Endothelial cell of umbilical vein (primary cell): ENCODE measurements around the gene CDC42. TPM values are rescaled to one million over a fixed set of nuclear protein-coding genes. Genes with fewer than 3 reads are reported as not detected.

Source experiments
- BruUV-seq: library from RNA; stranded (reverse); fragments of 400-500 nt; replicated peaks from 2 replicates; lab custom pipeline; 2021; lab: Mats Ljungman, UMichigan
- CTCF ChIA-PET: fragments of 300-600, 350-600 bp; sonication (Branson Sonifier 250); formaldehyde crosslinking; loops from one replicate; lab custom pipeline; 2021; ENCODE audit warnings: antibody characterized with exemption, inconsistent platforms; lab: Charles Lee
- POLR2A ChIA-PET: fragments of 300-600, 350-600 bp; sonication (Branson Sonifier 250); formaldehyde crosslinking; loops from one replicate; lab custom pipeline; 2021; ENCODE audit warnings: antibody characterized with exemption, inconsistent platforms; lab: Charles Lee
- DNase-seq: peaks from one replicate; pipeline ENCODE4 v3.0.0-alpha.2; 2011; ENCODE audit warnings: low read depth, low spot score
- FAIRE-seq: peaks from 2 replicates; lab custom pipeline; 2011; peaks lifted over from hg19 to GRCh38; lab: Jason Lieb, UNC
- H2AFZ ChIP-seq: 2 replicates; pipeline ENCODE4 v1.6.0; 2012; ENCODE audit warnings: low read depth, low read length, control low read depth, inconsistent platforms
- H3K27ac ChIP-seq: 2 replicates; pipeline ENCODE4 v1.5.1; 2011; ENCODE audit warnings: low read depth, mild to moderate bottlenecking, control low read depth, low read length, moderate library complexity; ENCODE audit not compliant: insufficient read depth
- H3K27me3 ChIP-seq, 2 experiments: 2 replicates each; pipeline versions ENCODE4 v1.6.0 to v1.6.1; 2011; ENCODE audit warnings: low read length in 2 of 2, mixed read lengths in 1 of 2; ENCODE audit not compliant: control insufficient read depth in 2 of 2, insufficient read depth in 2 of 2
- H3K36me3 ChIP-seq, 2 experiments: 2 replicates in 1 of 2; 3 replicates in 1 of 2; pipeline ENCODE4 v1.5.1; 2011; ENCODE audit warnings: low read length in 2 of 2, mild to moderate bottlenecking in 1 of 2, moderate library complexity in 1 of 2; ENCODE audit not compliant: control insufficient read depth in 2 of 2, insufficient read depth in 2 of 2; ENCODE audit errors: extremely low read depth in 1 of 2
- H3K4me1 ChIP-seq: 3 replicates; pipeline ENCODE4 v1.5.1; 2011; ENCODE audit warnings: mild to moderate bottlenecking, low read length; ENCODE audit not compliant: control insufficient read depth, insufficient read depth; ENCODE audit errors: extremely low read depth
- H3K4me2 ChIP-seq: 2 replicates; pipeline ENCODE4 v1.6.1; 2011; ENCODE audit warnings: low read length, control low read depth, mixed read lengths; ENCODE audit not compliant: insufficient read depth
- H3K4me3 ChIP-seq, 3 experiments: fragments of 200-600 bp in 1 of 3; sonication (generic), shearing (Covaris generic) in 1 of 3; replicated peaks in 1 of 3; 2 replicates each; pipeline ENCODE4 v1.5.1; 2011 to 2016; ENCODE audit warnings: control low read depth in 3 of 3, low read length in 3 of 3, mild to moderate bottlenecking in 2 of 3, inconsistent platforms in 1 of 3, low read depth in 1 of 3, moderate library complexity in 1 of 3; ENCODE audit not compliant: insufficient read depth in 1 of 3
- H3K79me2 ChIP-seq: 2 replicates; pipeline ENCODE4 v1.6.0; 2012; ENCODE audit warnings: low read length, inconsistent platforms; ENCODE audit not compliant: control insufficient read depth, insufficient read depth
- H3K9ac ChIP-seq: replicated peaks from 2 replicates; pipeline ENCODE3; 2011; ENCODE audit warnings: low read length, control low read depth; ENCODE audit not compliant: insufficient read depth; ENCODE audit errors: extremely low read depth
- H3K9me1 ChIP-seq: replicated peaks from 3 replicates; pipeline ENCODE4 v1.6.0; 2011; ENCODE audit warnings: mild to moderate bottlenecking, low read length; ENCODE audit not compliant: control insufficient read depth, insufficient read depth; ENCODE audit errors: extremely low read depth
- H3K9me3 ChIP-seq: replicated peaks from 2 replicates; pipeline ENCODE4 v1.5.1; 2012; ENCODE audit warnings: low read length, inconsistent platforms; ENCODE audit not compliant: control insufficient read depth, insufficient read depth
- H4K20me1 ChIP-seq: replicated peaks from 2 replicates; pipeline ENCODE3; 2011; ENCODE audit warnings: mild to moderate bottlenecking, low read length; ENCODE audit not compliant: control insufficient read depth, insufficient read depth; ENCODE audit errors: extremely low read depth
- EZH2 ChIP-seq: IDR thresholded peaks from 2 replicates; pipeline ENCODE4 v1.6.1; 2012; ENCODE audit warnings: borderline replicate concordance, low read depth, mild to moderate bottlenecking, moderate library complexity, low read length, inconsistent platforms; ENCODE audit not compliant: severe bottlenecking
- GATA2 ChIP-seq: IDR thresholded peaks from 2 replicates; pipeline ENCODE4 v1.7.0; 2011; ENCODE audit warnings: low read depth, mild to moderate bottlenecking, moderate library complexity, mixed read lengths, low read length; ENCODE audit not compliant: insufficient read length, insufficient read depth
- POLR2A ChIP-seq: IDR thresholded peaks from 2 replicates; pipeline ENCODE4 v1.6.1; 2012; ENCODE audit warnings: low read depth, mild to moderate bottlenecking, control low read depth, low read length
- dilution Hi-C: fragments of 300-500 bp; cut with MboI; formaldehyde crosslinking; loops from one replicate; pipeline ENCODE4 v1.15.0; 2019; ENCODE audit warnings: low sequenced_read_pairs; ENCODE audit not compliant: extremely low pct_ligation_motif_present
- intact Hi-C: fragments of 100-400 bp; cut with micrococcal nuclease; formaldehyde crosslinking; loops from one replicate; pipeline ENCODE4 v1.10.0; 2022
- polyA plus RNA-seq, 4 experiments: library from polyadenylated mRNA; depleted of rRNA in 3 of 4; stranded (reverse) in 3 of 4; unstranded in 1 of 4; fragments of >200 nt; gene quantifications; 2 replicates each; pipeline versions ENCODE4 v1.2.1 to v1.2.3, GENCODE V29; 2011 to 2012; ENCODE audit warnings: missing spikeins in 1 of 4
- total RNA-seq: library from RNA; stranded (reverse); gene quantifications from 2 replicates; pipeline ENCODE4 v1.2.3, GENCODE V29; 2021
- TF ChIP-seq, protein P1 (sequence below), 2 donors: IDR thresholded peaks; 1 replicate in 1 of 2; 2 replicates in 1 of 2; pipeline ENCODE4 v1.5.1; 2011; ENCODE audit warnings: low read length in 2 of 2, mild to moderate bottlenecking in 2 of 2, moderate library complexity in 2 of 2, control low read depth in 1 of 2, inconsistent platforms in 1 of 2, low read depth in 1 of 2; ENCODE audit not compliant: insufficient read depth in 1 of 2; ENCODE audit errors: extremely low read depth in 1 of 2

The CDC42 gene
- total and polyA plus RNA-seq, 2 donors (not counting 3 experiments of a cell fraction or from before 2014, with no cell fraction given) = 199 to 381 TPM

DNA sequence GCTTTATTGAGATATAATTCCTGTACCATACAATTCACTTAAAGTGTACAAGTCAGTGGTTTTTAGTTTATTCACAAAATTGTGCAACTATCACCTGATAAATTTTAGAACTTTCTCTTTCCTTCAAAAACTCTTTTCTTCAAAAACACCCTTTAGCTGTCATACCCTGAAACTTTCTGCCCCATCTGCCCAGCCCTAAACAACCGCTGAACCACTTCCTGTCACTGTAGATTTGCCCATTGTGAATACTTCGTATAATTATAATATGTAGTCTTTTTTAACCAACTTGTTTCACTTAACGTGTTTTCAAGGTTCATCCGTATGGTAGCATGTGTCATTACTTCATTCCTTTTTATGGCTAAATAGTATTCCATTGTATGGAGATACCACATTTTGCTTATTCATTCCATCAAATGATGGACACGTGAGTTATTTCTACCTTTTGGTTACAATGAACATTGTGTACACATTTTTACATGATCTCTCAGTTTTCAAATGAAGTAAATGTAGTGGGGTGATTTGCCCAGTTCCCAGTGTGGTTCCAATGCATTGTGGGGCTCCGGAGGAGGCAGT is 52.4 kb downstream of the CDC42 start:
- dilution Hi-C loops (no loop called here), intact Hi-C loops (loop anchor here (1.0 kb wide), 4 partner anchors 9 to 311 kb away; no protein-coding TSS in a partner anchor)
- ChIA-PET POLR2A (no interaction called here), CTCF (interaction anchor here (1.0 to 2.2 kb wide), 28 partner anchors 10 to 537 kb away, joined by 3 to 50 read pairs (median 4); partner anchors contain the start of gene WNT4)
- Histone ChIP-seq H2AFZ (no peak overlapping the region), H3K4me1 (peaks cover 20% of the 10 kb centered on the region), H3K79me2 (peaks cover 73% of the 10 kb centered on the region), H3K9ac (no peak overlapping the region), H3K9me1 (no peaks in the 10 kb centered on the region), H3K9me3 (no peaks in the 10 kb centered on the region), H3K36me3 (peaks cover 7% of the 10 kb centered on the region in 2 experiments), H3K27me3 (no peaks in the 10 kb centered on the region), H3K27ac (no peak overlapping the region), H3K4me2 (no peak overlapping the region), H4K20me1 (peaks cover 8% of the 10 kb centered on the region), H3K4me3 (no peak overlapping the region)
- DNase-seq (no peak), FAIRE-seq (no peak)
- BruUV-seq = no TSS peak
- no peak for TF ChIP-seq POLR2A
- TF ChIP-seq, protein P1, sequence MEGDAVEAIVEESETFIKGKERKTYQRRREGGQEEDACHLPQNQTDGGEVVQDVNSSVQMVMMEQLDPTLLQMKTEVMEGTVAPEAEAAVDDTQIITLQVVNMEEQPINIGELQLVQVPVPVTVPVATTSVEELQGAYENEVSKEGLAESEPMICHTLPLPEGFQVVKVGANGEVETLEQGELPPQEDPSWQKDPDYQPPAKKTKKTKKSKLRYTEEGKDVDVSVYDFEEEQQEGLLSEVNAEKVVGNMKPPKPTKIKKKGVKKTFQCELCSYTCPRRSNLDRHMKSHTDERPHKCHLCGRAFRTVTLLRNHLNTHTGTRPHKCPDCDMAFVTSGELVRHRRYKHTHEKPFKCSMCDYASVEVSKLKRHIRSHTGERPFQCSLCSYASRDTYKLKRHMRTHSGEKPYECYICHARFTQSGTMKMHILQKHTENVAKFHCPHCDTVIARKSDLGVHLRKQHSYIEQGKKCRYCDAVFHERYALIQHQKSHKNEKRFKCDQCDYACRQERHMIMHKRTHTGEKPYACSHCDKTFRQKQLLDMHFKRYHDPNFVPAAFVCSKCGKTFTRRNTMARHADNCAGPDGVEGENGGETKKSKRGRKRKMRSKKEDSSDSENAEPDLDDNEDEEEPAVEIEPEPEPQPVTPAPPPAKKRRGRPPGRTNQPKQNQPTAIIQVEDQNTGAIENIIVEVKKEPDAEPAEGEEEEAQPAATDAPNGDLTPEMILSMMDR (IDR thresholded peaks at IDR 0.05; ENCODE audit: extremely low read depth in 1 of 2, insufficient read depth in 1 of 2, low read depth in 1 of 2, low read length in 2 of 2) = no peak
- TF ChIP-seq EZH2 = no peak
- TF ChIP-seq GATA2 = no peak
